HG03378 (cell line): ENCODE measurements around the gene MPHOSPH8.

Experiments used
- ATAC-seq: cut with Tn5 transposase; IDR thresholded peaks from one replicate; pipeline ENCODE4 v1.9.1; 2021; ENCODE audit warnings: mild to moderate bottlenecking, moderate library complexity; ENCODE audit not compliant: unreplicated experiment

MPHOSPH8 gene, protein sequence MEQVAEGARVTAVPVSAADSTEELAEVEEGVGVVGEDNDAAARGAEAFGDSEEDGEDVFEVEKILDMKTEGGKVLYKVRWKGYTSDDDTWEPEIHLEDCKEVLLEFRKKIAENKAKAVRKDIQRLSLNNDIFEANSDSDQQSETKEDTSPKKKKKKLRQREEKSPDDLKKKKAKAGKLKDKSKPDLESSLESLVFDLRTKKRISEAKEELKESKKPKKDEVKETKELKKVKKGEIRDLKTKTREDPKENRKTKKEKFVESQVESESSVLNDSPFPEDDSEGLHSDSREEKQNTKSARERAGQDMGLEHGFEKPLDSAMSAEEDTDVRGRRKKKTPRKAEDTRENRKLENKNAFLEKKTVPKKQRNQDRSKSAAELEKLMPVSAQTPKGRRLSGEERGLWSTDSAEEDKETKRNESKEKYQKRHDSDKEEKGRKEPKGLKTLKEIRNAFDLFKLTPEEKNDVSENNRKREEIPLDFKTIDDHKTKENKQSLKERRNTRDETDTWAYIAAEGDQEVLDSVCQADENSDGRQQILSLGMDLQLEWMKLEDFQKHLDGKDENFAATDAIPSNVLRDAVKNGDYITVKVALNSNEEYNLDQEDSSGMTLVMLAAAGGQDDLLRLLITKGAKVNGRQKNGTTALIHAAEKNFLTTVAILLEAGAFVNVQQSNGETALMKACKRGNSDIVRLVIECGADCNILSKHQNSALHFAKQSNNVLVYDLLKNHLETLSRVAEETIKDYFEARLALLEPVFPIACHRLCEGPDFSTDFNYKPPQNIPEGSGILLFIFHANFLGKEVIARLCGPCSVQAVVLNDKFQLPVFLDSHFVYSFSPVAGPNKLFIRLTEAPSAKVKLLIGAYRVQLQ

DNA sequence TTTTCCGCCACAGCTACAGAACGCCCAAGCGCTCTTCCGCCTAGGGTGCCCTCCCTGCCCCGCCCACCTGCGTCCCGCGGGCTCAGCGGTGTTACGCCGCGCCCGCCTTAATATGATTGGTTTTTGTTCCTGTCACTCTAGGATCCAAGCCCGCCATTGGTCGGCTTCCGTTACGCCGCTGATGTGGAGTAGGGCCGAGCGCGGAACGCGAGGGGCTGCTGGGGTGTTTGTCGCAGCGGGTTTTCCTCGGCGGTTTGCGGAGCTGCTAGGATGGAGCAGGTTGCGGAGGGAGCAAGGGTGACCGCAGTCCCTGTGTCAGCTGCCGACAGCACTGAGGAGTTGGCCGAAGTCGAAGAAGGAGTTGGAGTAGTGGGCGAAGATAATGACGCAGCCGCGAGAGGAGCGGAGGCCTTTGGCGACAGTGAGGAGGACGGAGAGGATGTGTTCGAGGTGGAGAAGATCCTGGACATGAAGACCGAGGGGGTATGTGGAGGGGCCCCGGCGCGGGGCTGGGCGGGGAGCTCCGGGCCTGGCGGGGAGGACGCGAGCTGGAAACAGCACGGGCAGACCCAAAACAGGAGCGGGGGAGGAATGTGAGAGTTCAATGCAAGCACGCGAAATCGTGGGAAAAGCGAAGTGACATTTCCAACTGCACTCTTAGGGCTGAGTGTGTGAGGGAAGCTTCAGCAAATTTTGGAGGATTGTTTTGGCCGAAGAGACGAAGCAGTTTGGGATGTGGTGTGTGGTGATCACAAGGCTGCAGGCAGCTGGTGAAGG lies at the start of gene MPHOSPH8:
TSS of gene MPHOSPH8 (plus strand) at position 181 of the 777 bp plus-strand sequence. CDS start at position 271, 90 bp downstream.
- peak; percentile 98 for ATAC-seq

DNA sequence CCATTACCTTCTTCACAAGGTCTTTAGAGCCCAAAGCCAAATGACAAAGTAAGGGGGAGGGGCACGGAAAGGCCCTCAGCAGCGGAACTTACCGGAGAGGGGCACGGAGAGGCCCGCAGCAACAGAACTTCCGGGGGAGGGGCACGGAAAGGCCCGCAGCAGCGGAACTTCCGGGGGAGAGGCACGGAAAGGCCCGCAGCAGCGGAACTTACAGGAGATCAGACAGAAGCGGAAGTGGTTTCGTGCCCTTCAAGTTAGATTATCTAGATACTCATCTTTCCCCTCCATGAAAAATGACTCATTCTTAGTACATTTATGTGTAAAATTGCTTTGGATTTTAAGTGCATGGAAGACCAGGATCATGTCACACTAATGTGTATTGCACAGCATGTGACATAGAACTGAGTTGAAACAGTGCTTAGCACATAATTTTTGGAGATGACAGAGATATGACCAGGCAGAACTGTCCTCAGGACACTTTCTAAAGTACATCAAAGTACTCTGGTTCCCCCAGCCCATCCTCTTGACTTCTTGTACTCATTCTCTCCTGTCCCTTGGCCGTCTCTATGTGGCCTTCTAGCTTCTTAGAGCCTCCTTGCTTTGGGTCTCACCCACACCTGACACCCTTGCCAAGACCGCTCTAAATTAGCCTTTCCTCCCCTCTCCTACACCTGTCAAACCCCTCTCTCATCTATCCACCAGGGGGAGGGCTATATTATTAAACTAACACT lies 46.4 kb upstream of the MPHOSPH8 start:
- ATAC-seq, result peak; percentile 68

DNA sequence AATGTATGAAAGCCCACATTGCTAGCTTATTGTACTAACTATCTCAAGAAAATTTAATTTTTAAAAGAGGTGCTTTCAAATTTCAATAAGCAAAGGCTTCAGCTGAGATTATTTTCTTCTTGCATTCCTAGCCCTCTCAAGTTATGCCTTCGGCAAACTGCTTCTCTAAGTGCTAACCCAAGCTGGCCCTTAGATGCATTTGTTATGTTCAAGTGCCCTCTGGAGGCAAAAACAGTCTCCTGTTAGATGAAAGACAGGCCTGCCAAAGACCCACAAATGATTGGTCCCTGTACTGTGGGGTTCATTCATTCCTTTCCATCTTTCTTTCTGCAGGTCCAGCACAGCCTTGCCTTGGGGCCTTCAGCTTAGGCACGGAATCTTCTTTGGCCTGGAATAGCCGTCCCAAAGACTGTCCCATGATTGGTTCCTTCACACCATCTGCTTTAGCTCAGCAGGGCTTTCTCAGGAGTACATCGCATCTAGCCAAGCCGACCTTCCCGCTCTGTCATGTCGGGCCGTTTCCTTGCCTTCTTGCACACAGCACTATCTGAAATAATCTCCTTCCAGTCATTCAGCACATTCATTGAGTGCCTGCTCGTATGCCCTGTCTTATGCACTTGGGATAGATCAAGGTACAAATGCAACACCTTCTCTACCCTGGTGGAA lies 45.7 kb upstream of the MPHOSPH8 start:
- ATAC-seq, result peak; percentile 70

DNA sequence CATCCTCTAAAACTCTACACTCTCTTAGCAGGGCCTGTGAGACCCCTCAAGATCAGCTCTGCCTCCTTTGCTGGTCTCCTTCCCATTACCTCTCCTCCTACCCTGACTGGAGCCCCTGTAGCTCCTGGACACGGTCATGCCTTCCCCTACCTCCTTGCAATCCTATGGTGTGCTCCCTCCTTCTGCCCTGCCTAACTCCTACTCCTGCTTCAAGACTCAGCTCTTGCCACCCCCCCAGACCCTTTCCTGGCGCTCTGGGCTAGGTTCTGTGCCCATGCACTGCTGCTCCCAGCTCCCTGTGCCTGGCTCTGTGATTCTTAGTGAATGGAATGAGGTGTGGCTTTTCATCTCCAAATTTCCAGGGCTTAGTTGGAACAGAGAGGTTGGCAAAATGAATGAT lies 44.1 kb upstream of the MPHOSPH8 start:
- ATAC-seq, result no peak

DNA sequence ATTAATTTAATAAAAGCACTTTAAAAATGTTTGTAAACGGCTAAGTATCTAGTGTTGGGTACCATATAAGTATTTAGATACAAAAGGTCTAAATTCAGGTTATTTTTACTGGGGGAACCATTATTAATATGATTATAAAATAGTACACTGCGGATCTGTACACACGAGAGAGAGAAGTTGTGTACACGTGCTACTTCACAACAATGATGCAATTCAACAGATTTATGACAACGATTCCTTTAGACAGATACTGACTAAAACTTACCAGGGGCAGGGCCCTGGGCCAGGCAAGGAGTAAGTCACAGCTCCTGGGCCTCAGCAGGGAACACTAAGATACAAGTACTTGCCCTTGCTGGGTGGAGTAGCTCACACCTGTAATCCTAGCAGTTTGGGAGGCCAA lies 43.0 kb upstream of the MPHOSPH8 start:
- no peak for ATAC-seq

DNA sequence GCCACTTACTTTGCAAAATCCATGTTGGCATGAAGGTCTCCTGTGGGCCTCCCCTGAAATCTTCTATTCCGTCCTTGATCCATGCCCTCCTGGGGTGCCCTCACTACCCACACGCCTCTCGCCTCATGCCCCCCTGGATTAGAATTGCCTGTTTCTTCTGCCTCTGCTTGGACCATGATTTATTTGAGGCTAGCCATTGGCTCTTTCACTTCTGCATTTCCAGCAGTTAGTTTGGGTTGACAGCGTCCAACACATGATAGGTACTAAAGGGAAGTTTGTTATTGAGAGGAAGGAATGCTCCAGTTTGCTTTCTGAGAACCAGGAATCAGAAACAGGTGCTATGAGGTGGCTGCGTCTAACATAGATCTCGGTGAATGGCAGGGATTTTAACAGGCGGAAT lies 41.6 kb upstream of the MPHOSPH8 start:
- no peak for ATAC-seq

DNA sequence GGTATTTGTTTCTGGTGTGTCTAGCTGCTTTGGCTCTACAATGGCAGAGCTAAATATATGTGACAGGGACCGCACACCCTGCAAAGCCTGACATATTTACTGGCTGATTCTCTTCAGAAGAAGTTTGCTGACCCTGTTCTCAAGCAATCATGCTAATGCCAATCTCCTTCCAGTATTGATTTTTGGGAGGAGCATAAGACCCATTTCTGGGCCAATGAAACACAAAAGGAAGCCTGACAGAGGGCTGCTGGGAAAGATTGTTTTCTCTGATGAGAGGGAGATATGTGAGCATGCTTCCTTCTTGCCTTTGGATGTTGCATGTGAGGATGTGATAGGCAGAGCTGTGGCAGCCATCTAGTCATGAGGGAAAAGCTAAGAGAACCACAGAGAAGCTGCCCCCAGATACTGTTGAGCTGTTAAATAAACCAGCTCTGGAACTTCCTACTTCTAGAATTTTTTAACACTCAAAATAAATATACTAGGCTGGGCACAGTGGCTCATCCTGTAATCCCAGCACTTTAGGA lies 40.7 kb upstream of the MPHOSPH8 start:
- ATAC-seq, result no peak

DNA sequence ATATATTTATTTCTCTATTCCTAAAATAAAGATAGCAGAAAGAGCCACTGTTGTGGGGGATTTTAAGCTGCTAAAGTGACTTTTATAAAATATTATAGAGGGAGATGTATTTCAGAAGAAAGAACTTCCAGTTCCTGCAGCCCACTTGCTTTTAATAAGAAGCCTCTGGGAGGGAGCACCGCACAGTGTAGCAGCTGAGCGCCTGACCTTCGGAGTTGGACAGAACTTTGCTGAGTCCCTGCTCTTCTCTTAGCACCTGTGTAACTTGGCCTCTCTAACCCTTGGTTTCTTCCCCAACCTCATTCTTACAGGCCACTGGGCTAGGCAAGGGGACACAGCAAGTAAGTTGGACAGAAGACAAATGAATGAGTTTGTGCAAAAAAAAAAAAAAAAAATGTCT lies 37.4 kb upstream of the MPHOSPH8 start:
- no peak for ATAC-seq

DNA sequence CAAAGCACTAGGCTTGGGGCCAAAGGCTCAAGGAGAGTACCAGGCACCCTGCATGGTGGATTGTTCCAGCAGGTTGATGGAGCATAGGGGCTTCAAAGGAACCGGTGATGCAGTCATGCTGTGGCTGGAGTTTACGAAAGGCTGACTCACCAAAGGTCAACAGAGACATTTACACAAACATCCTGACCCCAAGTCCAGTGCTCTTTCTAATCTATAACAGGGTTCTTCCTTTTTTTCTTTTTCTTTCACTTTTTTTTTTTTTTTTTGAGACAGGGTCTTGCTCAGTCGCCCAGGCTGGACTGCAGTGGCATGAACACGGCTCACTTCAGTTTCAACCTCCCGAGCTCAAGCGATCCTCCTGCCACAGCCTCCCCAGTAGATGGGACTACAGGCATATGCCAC lies 36.5 kb upstream of the MPHOSPH8 start:
- ATAC-seq, result no peak

DNA sequence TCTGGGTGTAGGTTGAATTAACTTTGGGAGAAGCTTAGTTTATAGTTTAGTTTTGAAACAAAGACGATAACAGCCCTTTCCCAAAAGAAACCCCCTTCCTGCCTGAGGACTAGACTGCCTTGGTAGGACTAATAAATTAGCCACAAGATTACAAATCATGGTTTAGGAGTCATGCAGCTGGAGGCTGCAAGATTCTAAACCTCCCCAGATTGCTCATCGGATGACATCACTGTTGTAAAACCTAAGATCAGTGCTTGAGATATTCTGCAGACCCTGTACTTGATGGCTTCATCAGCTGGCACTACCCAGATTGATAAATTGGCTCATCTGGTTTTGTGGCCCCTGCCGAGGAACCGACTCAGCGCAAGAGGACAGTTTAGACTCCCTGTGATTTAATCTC lies 35.9 kb upstream of the MPHOSPH8 start:
- ATAC-seq, result no peak

DNA sequence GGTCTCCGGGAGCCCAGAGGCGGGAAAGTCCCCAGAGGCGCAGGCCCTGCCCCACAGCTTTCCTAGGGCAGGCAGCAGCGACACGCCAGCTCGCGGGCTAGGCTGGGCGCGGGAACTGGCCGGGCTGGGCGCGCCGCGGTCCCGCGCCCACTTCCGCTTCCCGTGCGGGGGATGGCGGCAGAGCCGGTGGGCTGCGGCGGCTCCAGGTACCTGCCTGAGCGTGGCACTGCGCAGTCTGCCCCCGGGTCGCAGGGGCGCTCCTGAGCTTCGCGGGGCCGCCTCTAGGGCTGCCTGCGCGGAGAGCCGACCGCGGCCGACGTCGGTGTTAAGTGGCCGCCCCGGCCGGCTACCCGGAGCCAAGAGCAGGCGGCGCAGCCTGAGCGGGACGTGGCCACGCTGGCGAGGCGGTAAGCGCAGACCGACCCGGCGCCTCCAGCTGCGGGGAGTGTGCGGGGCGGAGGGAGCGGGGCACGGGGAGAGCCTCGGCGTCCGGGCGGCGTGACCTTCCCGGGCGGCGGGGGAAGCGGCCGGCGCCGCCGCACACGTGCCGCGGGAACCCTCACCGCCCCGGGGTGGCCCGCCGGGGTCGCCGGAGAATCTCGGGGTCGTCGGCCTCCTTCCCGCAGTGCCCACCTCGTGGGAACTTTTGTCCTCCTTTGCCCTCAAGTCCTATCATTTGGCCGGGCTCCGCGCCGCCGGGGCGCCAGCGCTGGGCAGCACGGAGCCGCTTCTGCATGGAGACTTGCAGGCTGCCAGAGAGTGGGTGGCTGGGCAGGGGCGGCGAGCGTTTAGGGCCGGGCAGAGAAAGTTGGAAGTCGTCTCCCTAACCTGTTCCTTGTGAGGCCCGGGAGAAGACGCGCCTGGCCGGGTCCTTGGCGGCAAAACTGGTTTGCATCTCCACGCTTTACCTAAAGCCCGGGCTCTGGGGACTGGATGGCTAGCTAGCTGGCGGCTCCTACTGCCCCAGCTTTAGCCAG lies 31.4 kb upstream of the MPHOSPH8 start:
- peak; percentile 65 for ATAC-seq

DNA sequence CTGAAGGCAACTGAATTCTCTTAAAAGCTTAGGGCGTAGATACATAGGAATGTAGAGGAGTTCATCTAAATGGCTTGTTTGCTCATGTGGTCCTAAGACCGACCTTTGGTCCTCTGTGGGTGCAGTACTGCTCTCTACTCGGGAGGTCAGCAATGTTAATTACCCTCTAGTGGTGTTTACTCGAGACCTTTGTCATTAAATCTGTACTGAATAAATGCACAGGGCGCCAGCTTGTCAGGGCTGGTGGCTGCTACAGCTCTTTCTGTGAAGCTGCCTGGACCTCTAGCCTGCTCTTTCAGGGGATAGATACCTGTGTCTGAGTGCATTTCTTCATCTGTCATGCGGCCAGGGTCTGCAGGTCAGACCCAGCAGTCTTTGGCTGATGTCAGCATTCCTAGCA lies 29.2 kb upstream of the MPHOSPH8 start:
- ATAC-seq, result no peak

DNA sequence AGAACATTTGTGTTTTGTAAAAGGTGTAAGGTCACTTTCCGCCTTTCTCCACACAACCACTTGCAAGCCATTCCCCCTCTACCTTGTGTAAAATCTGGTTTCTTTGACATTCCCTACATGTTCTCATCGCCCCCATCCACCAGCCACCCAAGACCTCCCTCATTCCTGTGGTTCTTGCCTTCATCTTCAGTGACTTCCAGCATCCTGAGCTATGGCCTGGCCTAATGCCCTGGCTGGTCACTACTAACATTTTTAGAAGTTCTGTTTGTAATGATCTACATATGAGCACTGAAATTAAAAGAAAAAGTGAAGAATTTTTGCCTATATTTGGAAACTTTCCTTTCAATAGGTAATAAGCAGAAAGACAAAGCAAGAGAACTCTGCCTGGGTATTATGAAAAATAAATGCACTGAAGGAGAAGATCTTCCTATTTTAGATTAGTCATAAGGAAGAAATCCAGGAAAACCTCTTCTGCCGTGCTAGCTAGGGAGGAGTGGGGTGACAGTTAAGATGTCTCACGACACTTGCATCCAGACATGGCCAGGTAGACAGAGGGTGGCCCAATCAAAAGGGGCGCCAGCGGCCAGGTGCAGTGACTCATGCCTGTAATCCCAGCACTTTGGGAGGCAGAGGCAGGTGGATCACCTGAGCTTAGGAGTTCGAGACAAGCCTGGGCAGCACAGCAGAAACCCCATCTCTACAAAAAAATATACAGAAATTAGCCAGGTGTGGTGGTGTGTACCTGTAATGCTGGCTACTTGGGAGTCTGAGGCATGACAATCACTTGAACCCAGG lies 28.1 kb upstream of the MPHOSPH8 start:
- no peak for ATAC-seq

DNA sequence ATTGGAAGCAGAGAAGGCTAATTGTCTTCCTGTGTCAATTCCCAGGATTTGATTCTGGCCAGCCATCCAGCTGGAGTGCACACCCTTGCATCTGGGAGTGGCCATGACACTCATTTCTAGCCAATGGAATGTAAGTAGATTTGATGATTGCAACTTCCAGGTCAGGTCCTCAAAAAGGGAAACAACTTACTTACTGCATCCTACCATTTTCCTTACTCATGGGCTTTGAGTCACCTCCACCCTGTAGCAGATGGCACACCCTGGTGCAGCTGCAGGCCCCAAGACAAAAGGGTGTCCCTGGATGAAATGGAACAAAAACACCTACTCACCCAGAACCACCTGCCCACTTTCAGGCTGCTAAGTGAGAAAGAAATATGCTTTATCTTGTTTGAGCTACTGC lies 27.3 kb upstream of the MPHOSPH8 start:
- no peak for ATAC-seq

DNA sequence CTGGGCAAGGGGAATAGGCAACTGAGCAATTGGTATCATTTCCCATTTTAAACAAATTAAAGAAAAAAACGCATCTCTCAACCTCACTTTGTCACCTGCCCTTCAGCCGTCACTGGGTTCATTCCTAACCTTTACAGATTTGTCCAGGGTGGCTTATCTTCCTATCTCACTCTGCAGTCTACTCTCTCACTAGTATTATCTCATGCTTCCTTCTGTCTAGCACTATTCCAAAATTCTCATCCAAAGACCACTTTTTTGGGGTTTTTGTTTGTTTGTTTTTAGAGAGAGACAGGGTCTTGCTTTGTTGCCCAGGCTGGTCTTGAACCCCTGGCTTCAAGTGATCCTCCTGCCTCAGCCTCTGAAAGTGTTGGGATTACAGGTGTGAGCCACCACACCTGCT lies 26.7 kb upstream of the MPHOSPH8 start:
- no peak for ATAC-seq

DNA sequence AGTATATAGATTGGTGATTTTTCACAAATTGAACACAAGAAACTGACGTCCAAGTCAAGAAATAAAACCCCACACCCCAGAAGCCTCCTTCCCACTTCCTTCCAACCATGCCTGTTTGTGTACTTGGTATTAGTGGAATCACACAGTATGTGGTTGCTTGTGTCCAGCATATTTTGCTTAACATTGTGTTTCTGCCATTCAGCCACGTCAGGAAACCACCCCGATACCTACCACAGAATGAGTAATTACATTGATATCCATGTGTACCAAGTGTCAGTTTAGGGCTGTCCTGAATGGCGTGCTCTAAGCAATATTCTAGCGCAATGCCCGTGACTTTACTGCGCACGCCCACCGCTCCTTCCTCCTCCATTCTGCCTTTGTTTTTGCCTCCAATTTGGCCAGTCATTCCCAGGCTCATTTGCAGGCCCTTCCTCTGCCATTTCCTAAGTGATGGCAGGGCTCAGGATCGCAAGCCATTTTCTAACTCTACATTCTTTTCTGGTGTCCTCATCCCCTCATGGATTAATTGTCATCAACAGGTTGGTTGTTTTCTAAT lies 25.9 kb upstream of the MPHOSPH8 start:
- no peak for ATAC-seq

DNA sequence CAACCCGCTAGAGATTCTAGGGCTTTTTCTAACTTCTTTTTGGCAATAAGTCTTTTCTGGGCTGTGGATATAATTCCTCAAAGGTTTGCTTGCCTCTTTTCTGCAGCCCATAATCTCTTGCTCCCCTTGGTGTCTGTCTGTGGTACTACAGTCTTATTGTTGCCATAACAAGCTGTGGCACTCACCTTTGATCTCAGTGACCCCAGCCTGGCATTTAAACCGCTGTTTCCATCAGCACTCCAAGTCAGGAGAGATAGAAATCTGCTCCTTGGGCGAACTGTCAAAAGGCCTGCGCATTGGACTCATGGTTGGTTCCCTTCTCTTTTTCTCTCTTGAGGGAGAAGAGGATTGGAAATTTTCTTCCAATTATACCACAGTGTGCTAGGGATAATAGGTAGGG lies 14.5 kb upstream of the MPHOSPH8 start:
- no peak for ATAC-seq

DNA sequence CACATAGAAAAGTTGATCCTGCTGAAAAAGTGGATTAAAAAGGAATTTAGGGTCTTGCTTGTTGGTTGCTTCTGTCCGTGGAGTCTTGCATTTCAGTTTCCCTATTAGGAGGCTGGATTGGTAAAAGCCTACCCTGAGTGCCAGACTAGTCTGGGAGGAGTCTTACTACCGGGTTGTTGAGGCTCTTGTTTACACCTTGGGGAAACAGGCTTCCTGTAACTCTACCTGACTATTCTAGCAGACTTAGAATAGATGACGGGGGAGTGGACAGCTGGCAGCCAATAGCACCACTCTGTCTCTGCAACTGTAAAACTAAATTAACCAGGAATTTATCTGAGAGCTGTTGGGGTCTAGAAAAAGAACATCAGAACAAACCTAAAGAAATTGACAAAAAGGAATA lies 11.3 kb upstream of the MPHOSPH8 start:
- ATAC-seq, result no peak
